ENCODE measurements around the gene MGAT5B.

Gene MGAT5B

GRCh38 chr17:76909971-76910760 lies 42.0 kb downstream of the MGAT5B start:
- DNase-seq = no peak

GRCh38 chr17:76911299-76912017 lies 43.3 kb downstream of the MGAT5B start:
- DNase-seq = no peak

- DNase-seq = no peak
These were observed 44.4 kb downstream of the MGAT5B start for GRCh38 chr17:76912421-76913164.

DNA sequence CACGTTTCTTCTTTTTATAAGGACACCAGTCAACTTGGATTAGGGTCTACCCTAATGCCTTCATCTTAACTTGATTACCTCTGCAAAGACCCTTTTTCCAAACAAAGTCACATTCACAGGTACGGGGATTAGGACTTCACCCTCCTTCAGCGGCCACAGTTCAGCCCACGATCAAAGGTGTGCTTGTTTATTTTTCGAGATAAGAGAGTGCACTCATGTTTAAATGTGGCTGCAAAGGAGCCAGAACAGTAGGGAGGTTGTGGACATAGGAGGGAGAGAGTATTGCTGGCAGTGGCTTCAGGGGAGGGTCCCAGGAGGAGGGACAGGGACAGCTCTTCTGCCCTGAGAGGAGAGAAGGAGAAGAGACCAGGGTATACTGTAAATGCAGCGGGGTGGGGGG lies 46.7 kb downstream of the MGAT5B start:
- no peak for DNase-seq

- DNase-seq = no peak
These were observed 47.8 kb downstream of the MGAT5B start for GRCh38 chr17:76915840-76916510.

DNA sequence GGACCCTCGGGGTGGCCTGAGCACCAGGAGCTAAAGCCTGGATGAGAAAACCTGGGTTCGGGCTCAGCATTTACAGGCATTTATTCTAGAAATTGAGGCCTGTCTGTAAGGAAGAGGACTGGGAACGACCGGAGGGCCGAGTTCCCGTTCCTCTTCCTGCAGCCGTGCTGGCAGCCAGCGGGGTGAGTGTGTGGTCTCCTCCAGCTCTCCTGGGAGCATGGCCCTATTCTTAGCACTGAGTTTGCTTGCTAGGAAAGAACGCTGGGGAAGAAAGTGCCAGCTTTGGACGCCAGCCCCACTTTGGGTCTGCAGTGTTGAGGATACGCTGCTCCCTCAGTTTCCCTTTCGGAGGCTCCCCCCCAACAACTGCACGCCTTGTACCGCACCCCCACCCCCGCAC lies 49.6 kb downstream of the MGAT5B start:
- DNase-seq = no peak

DNA sequence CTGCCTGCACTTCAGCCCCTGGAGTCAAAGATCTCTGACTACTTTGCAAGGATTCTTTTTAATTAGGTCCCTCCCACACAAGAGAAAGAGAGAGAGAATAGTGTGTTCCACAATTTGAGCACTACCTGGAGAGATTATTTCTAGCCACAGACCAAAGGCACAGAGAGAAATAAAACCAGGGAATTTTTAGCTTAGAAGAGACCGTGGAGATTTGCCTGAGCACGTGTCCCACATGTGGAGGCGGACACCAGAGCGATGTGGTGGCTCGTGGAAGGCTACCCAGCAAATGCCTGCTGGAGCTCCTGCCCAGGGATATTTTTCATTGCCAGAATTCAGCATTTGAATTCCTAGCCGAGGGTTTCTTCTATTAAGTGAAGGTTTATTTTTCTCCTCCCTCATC lies 50.6 kb downstream of the MGAT5B start:
- no peak for DNase-seq

DNA sequence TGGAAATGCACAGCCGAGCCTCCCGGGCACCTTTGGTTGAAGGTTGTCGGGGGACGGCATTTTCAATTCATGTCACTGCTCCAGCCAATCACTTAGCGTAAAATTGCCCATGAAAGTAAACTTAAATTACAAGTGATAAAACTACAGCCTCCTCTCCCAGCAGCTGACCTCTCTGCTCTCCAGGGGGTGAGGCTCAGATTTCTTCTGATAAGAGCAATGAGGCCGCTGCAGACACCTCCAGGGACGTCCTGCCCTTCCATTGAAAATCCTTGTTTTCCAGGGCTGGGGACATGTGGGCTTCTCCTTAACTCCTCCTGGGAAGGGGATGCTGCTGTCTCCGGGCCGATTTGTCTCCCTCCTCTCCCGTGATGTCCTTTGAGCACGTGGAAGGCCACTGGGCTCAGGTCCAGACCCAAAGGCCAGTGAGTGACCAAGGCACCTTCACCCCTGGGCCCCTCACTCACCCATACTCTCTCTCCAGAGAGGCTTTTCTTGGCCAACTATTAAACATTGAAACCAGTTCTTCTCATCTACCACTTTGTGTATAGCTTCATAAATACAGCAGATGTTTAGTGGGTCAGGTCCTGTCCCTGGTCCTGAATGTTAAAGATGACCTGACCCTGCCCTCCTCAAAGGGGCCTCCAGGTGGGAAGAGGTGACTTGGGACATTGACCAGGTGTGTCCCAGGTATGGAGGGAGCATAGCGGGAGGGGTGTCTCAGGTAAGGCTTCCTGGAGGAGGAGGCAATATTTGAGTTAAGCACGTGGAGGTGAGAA lies 52.3 kb downstream of the MGAT5B start:
- no peak for DNase-seq

DNA sequence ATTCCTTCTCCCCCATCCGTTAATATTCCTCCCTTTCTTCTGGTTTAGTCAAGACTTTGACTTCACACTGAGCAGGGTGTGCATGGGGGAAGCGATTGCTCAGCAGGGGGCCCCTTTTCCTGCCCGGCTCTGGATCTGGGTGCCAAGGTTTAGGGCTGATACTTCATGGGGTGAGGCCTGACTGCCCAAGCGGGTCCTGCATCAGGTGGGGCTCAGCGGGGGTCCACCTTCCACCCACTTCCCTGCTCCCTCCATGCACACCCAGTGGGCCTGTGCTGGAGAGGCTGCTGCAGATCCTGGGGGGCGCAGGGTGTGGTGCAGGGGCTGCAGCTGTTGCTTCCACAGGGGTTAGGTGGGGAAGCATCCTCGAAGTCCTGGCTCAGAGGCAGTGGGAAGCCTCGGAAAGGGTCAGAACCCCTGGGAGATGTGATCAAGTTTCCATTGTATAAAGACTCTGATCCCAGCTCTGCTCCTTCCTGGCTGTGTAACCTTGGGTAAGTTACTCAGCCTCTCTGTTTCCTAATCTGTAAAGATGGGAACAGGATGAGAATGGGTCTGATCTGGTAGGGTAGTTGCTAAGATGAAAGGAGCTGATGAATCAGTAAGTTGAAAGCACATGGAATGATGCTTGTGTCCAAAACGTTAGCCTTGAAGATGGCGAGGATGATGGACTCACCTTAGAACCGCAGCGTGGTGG lies 53.3 kb downstream of the MGAT5B start:
- DNase-seq = no peak

GRCh38 chr17:76922084-76922483 lies 53.9 kb downstream of the MGAT5B start:
- DNase-seq = no peak

- DNase-seq = no peak
These were observed 54.8 kb downstream of the MGAT5B start for GRCh38 chr17:76922967-76923366.

GRCh38 chr17:76923491-76923890 lies 55.3 kb downstream of the MGAT5B start:
- DNase-seq = no peak

- no peak for DNase-seq
These were observed 56.4 kb downstream of the MGAT5B start for GRCh38 chr17:76924345-76925342.

DNA sequence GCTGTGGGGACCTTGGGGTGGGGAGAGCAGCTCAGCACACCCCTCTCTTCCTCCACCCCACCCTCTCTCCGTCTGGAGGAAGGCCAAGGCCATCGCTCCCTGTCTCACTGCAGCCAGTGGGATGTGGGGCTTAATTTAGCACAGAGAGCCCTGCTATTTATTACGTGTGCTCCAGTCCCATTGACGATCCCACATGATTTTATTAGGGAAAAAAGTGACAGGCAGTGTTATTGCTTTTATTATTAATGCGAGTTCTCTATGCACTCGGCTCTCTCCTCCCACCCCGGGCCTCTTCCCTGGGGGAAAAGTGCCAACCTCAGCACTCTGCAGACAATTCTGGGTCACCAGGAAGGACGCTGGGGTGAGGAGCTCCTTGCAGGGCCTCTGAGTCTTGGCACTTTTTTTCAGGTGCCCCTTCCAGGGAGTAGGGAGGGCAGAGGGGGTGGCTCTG lies 57.3 kb downstream of the MGAT5B start:
- no peak for DNase-seq

- DNase-seq = no peak
These were observed 58.1 kb downstream of the MGAT5B start for GRCh38 chr17:76926237-76926866.

DNA sequence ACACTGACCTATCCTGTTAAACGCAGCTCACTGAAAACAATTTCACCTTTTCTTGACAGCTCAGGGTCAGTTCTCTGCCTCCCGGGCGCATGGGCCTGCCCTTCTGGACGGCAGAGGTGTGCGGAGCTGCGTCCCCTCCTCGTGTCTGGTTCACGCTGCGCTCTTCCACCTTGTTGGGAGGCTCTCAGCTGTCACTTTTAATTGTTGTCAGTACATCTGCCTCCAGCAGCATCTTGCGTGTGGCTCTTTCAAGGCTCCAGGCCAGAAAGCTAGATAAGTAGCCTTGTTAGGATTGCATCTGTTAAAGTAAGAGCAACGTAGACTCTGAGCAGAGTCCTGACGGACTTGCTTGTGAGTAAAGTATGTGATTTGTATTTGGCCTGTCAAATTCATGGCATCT lies 59.4 kb downstream of the MGAT5B start:
- DNase-seq = no peak

DNA sequence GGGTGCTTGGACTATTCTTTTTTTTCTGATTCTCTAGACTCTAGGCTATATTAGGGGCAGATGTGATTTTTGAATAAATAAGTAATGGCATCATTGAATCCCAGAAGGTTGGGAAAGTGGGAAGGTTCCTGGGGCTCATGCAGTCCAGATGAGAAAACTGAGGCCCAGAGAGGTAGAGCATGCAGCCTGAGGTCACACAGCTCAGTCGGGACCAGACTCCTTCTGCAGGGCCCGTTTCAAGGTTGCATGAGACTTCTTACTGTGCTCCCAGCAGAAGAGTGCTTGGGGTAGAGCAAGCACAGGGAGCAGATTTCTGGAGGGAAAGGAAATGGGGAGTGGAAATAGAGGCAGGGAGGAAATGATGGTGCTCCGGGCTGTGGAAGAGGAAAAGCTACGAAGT lies 59.8 kb downstream of the MGAT5B start:
- no peak for DNase-seq

- no peak for DNase-seq
These were observed 60.9 kb downstream of the MGAT5B start for GRCh38 chr17:76929148-76929547.

GRCh38 chr17:76929601-76930000 lies 61.4 kb downstream of the MGAT5B start:
- no peak for DNase-seq

DNA sequence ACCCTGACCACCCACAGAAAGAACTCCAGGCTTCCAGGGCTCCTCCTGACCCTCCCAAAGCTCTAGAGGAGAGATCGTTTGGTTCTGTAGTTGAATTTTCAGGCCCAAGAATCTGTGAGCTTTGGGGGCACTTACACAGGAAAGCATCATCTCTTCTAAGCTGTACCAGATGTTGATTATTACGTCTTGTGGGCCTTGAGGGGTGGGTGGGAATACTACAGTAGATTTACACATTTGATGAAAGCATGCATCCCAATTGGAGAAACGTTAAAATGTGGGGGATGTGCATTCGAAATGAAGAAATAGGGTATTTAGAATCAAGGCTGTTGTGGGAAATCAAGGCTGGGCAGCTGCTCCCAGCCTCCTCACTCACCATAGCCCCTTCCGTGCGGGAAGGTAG lies 61.9 kb downstream of the MGAT5B start:
- no peak for DNase-seq
